Activated CD8-positive, alpha-beta T cell treated with anti-CD3 and anti-CD28 coated beads for 36 hours (primary cell): ENCODE data around the gene NDFIP1. TPM values are rescaled to one million over a fixed set of nuclear protein-coding genes. Genes with fewer than 3 reads are reported as not detected.

Experiments used
- ATAC-seq: fragments of 200-7000 bp; cut with Tn5 transposase; one replicate; pipeline ENCODE4 v1.10.0; 2021; ENCODE audit warnings: mild to moderate bottlenecking, moderate library complexity
- CTCF ChIA-PET: fragments of 350-600 bp; sonication (Branson Sonifier 250); formaldehyde crosslinking; loops from one replicate; lab custom pipeline; 2021; ENCODE audit warnings: antibody characterized with exemption; lab: Charles Lee
- POLR2A ChIA-PET: fragments of 350-600 bp; sonication (Branson Sonifier 250); formaldehyde crosslinking; loops from one replicate; lab custom pipeline; 2021; ENCODE audit warnings: antibody characterized with exemption; lab: Charles Lee
- DNase-seq: peaks from one replicate; pipeline ENCODE4 v3.0.0-alpha.2; 2020
- H3K27ac Mint-ChIP-seq: one replicate; pipeline ENCODE4 v1.8.0; 2021; ENCODE audit warnings: mild to moderate bottlenecking, mixed read lengths
- H3K27me3 Mint-ChIP-seq: one replicate; pipeline ENCODE4 v1.8.0; 2021; ENCODE audit warnings: mixed read lengths
- H3K36me3 Mint-ChIP-seq: one replicate; pipeline ENCODE4 v1.8.0; 2021; ENCODE audit warnings: low read depth, mixed read lengths
- H3K4me1 Mint-ChIP-seq: one replicate; pipeline ENCODE4 v1.8.0; 2021; ENCODE audit warnings: low read depth, mixed read lengths
- H3K4me3 Mint-ChIP-seq: one replicate; pipeline ENCODE4 v1.8.0; 2021; ENCODE audit warnings: mild to moderate bottlenecking, moderate library complexity, mixed read lengths
- H3K9me3 Mint-ChIP-seq: one replicate; pipeline ENCODE4 v1.8.0; 2021; ENCODE audit warnings: mixed read lengths
- intact Hi-C: fragments of 100-400 bp; cut with micrococcal nuclease; formaldehyde crosslinking; loops from one replicate; pipeline ENCODE4 v1.10.0; 2022
- total RNA-seq, 2 experiments: library from RNA; stranded (reverse); gene quantifications; one replicate each; pipeline ENCODE4 v1.2.3, GENCODE V29; 2021
- TF ChIP-seq, protein P1 (sequence below): fragments of 200-600 bp; IDR thresholded peaks from one replicate; pipeline ENCODE4 v1.8.0; 2022; ENCODE audit warnings: antibody characterized with exemption, mild to moderate bottlenecking

Gene NDFIP1
- total RNA-seq, 2 experiments from 2014 or later, result 93.8 to 96.9 TPM

DNA sequence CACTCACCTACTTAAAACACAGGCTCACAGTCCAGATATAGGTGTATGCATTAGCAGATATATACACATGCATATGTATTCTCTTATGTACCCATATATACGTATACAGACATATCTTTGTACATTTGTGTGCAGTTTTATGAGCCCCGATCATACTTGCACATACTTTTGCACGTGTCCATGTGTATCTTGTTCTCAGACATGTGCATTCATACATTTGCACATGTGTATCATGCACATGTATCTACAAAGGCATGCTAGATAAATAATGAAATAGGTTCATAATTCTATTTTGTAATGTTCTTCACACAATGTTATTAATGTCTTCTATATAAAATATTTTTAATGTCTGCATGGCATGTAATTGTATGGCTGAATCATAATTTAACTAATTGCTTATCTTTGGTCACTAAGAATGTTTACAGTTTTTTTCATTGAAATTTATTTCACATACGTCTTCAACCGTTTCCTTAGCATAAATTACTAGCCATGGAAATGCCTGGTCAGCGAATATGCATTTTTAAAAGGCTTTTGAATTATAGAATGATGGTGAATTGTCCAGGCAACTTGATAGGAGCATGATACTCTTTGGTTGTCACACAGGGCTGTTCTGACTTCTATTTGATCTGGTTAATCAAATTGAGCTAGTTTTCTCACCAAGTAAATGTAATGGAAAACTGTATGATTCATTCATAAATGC lies 2.6 kb downstream of the NDFIP1 start:
- peak overlapping the region; percentile 95 for H3K27ac Mint-ChIP-seq
- peak overlapping the region; percentile 93 for H3K4me3 Mint-ChIP-seq

DNA sequence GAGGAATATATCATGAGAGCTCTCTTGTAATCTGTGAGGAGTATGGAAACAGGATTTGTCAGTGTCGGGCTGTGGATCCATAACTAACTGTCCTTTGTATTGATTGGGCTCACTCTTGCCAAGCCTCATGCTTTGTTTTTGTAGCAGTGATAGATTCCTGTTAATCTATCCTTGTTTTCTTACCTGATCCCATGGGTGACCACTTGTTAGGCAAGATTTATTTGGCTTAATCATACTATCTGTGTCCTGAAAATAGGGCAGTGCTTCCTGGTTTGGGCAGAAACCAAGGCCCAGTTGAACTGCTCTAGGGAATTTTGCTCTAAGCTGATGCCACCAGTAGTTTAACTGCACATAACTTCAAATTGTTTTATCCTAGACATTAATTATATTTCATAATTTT lies 6.1 kb downstream of the NDFIP1 start:
- H3K27me3 Mint-ChIP-seq, result no peaks in the 10 kb centered on the region
- intact Hi-C loops, result no loop called here
- peaks cover 67% of the 10 kb centered on the region for H3K36me3 Mint-ChIP-seq
- DNase-seq (no peak), ATAC-seq (no peak)
- H3K9me3 Mint-ChIP-seq, result peaks cover 7% of the 10 kb centered on the region
- ChIA-PET CTCF (interaction anchor here (1.1 to 1.2 kb wide), 3 partner anchors 14 to 99 kb away, joined by 3 to 4 read pairs (median 3); no protein-coding TSS in a partner anchor), POLR2A (interaction anchor here (0.6 to 1.2 kb wide), 3 partner anchors 18 to 43 kb away, joined by 3 to 4 read pairs (median 4); no protein-coding TSS in a partner anchor)
- H3K4me3 Mint-ChIP-seq, result no peak overlapping the region
- TF ChIP-seq, protein P1, sequence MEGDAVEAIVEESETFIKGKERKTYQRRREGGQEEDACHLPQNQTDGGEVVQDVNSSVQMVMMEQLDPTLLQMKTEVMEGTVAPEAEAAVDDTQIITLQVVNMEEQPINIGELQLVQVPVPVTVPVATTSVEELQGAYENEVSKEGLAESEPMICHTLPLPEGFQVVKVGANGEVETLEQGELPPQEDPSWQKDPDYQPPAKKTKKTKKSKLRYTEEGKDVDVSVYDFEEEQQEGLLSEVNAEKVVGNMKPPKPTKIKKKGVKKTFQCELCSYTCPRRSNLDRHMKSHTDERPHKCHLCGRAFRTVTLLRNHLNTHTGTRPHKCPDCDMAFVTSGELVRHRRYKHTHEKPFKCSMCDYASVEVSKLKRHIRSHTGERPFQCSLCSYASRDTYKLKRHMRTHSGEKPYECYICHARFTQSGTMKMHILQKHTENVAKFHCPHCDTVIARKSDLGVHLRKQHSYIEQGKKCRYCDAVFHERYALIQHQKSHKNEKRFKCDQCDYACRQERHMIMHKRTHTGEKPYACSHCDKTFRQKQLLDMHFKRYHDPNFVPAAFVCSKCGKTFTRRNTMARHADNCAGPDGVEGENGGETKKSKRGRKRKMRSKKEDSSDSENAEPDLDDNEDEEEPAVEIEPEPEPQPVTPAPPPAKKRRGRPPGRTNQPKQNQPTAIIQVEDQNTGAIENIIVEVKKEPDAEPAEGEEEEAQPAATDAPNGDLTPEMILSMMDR, result no peak
- peak overlapping the region; percentile 25 for H3K27ac Mint-ChIP-seq
- peaks cover 73% of the 10 kb centered on the region for H3K4me1 Mint-ChIP-seq

More for the DNA sequence above, 2.6 kb downstream of the NDFIP1 start:
- TF ChIP-seq, protein P1, result no peak
- Mint-ChIP-seq H3K27me3 (no peaks in the 10 kb centered on the region), H3K9me3 (peaks cover 7% of the 10 kb centered on the region), H3K4me1 (peaks cover 66% of the 10 kb centered on the region), H3K36me3 (peaks cover 54% of the 10 kb centered on the region)
- intact Hi-C loops, result no loop called here
- ChIA-PET POLR2A (interaction anchor here (0.8 to 6.1 kb wide), 5 partner anchors 9 to 98 kb away, joined by 3 to 129 read pairs (median 5); partner anchors contain the start of gene GNPDA1), CTCF (interaction anchor here (0.7 to 4.2 kb wide), 6 partner anchors 29 to 142 kb away, joined by 3 to 57 read pairs (median 14); partner anchors contain the start of genes GNPDA1 and RNF14)
- DNase-seq (no peak), ATAC-seq (no peak)

DNA sequence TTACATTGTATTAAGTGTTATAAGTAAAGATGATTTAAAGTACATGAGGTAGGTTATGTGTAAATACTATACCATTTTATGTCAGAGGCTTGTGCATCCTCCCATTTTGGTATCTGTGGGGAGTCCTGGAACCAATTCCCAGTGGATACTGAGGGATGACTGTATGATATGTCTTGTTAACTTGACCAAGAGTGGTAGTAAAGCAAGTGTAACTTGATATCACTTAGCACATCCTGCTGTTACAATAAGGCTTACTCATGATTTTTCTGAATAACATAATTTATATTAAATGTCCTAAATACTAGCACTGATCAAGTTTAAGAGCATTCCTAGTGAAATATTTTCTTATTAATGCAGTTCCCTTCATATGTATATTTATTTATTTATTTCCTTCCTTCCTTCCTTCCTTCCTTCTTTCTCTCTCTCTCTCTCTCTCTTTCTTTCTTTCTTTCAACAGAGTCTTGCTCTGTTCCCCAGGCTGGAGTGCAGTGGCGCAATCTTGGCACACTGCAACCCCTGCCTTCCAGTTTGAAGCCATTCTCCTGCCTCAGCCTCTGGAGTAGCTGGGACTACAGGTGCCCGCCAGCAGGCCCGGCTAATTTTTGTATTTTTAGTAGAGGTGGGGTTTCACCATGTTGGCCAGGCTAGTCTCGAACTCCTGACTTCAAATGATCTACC lies 7.5 kb downstream of the NDFIP1 start:
- peaks cover 61% of the 10 kb centered on the region for H3K36me3 Mint-ChIP-seq
- ChIA-PET CTCF (interaction anchor here (1.1 to 2.2 kb wide), 4 partner anchors 10 to 100 kb away, joined by 3 to 7 read pairs (median 4); no protein-coding TSS in a partner anchor), POLR2A (no interaction called here)
- H3K9me3 Mint-ChIP-seq, result peaks cover 7% of the 10 kb centered on the region
- TF ChIP-seq, protein P1, result no peak
- H3K4me1 Mint-ChIP-seq, result peaks cover 75% of the 10 kb centered on the region
- no peak overlapping the region for H3K27ac Mint-ChIP-seq
- no peak overlapping the region for H3K4me3 Mint-ChIP-seq
- H3K27me3 Mint-ChIP-seq, result no peaks in the 10 kb centered on the region
- DNase-seq (no peak), ATAC-seq (no peak)
- intact Hi-C loops, result no loop called here

DNA sequence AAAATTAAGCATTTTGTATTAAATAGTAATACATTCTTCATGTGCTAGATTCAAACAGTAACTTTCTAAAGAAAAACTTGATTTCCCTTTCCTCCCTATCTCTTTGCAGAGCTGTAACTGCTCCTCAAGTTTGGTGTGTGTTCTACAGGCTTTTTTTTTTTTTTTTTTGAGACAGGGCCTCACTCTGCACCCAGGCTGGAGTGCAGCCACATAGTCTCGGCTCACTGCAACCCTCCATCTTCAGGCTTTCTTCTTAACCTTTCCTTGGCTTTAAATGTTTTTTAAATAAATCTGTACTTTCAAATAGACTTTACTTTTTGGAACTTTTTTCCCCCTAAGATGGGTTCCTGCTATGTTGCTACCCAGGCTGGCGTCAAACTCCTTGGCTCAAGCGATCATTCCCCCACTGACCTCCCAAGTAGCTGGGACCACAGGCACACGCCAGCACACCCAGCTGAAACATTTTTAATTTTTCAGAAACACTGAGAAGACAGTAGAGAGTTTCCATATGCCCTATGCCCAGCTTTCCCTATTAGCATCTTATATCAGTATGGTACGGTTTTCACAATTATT lies 9.1 kb downstream of the NDFIP1 start:
- Mint-ChIP-seq H3K27ac (peak overlapping the region; percentile 69), H3K27me3 (no peaks in the 10 kb centered on the region), H3K4me3 (no peak overlapping the region), H3K36me3 (peaks cover 64% of the 10 kb centered on the region), H3K4me1 (peaks cover 82% of the 10 kb centered on the region), H3K9me3 (peaks cover 6% of the 10 kb centered on the region)
- no peak for ATAC-seq
- POLR2A ChIA-PET, result interaction anchor here (0.6 to 2.1 kb wide), 5 partner anchors 8 to 233 kb away, joined by 3 to 7 read pairs (median 3); partner anchors contain the start of gene GNPDA1
- CTCF ChIA-PET, result interaction anchor here (0.9 to 2.2 kb wide), 11 partner anchors 8 to 157 kb away, joined by 3 to 7 read pairs (median 3); partner anchors contain the start of gene GNPDA1
- TF ChIP-seq, protein P1, result no peak
- intact Hi-C loops, result no loop called here
- DNase-seq, result no peak
